Cardiac ventricle fibroblast (primary cell): ENCODE data around the gene AVPR1B. TPM values are rescaled to one million over a fixed set of nuclear protein-coding genes. Genes with fewer than 3 reads are reported as not detected.

Experiments used
- total RNA-seq: library from RNA; depleted of rRNA; stranded (reverse); fragments of >200 nt; gene quantifications from 2 replicates; pipeline ENCODE4 v1.2.3, GENCODE V29; 2015

AVPR1B gene
- not detected in 2 replicates for total RNA-seq

GRCh38 chr1:206117151-206117948 lies at the start of gene AVPR1B:
Gene AVPR1B (minus strand): TSS chr1:206117388. CDS start chr1:206116890, 498 bp downstream.

Other genes with a start within 250 kb of the AVPR1B start
- gene SLC26A9, start 173.9 kb downstream of the AVPR1B start, total RNA-seq, result not detected in 2 replicates
- 5.2 and 6.2 TPM in 2 replicates for gene RAB7B, start 114.0 kb downstream of the AVPR1B start, total RNA-seq
- gene CTSE, start 93.5 kb downstream of the AVPR1B start, total RNA-seq, result not detected in 2 replicates
- not detected in 2 replicates for gene RHEX, start 64.2 kb downstream of the AVPR1B start, total RNA-seq
- gene FAM72A, start 85.5 kb upstream of the AVPR1B start, total RNA-seq, result 0.98 and 2.3 TPM in 2 replicates
- gene SRGAP2, start 86.2 kb upstream of the AVPR1B start, total RNA-seq, result 34.2 and 35.8 TPM in 2 replicates